ENCODE measurements around the gene SAMD11. TPM values are rescaled to one million over a fixed set of nuclear protein-coding genes. Genes with fewer than 3 reads are reported as not detected.

The SAMD11 gene
- polyA plus RNA-seq, 1 of the 3 experiments (the other 2 are of a cell fraction): 2.1 TPM

DNA sequence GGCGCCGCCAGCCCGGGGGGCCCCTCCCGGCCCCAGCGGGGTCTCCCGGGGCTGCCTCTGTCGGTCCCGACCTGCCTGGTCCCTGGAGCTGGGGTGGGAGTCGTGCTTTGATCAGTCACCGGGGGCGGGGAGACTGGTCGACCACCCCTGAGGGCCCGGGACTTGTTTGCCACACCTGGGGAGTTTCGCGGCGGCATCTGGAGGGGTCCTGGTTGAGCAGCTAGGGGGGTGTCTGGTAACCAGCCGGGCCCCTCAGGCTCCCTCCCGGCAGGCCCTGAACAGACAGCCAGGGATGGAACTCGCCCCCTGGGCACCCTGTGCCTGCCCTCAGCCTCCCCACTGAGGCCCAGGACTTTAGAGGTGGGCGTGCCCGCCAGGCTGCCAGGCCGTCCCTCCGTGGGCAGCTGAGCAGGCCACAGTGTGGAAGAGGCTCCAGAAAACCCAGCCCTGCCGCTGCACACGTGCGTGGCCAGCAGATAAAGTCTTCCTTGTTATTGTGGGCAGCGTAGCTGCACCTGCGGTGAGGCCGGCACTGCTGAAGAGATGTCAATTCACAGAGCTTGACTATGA is 13.3 kb upstream of the SAMD11 start (continued):
- TF ChIP-seq, protein P1, sequence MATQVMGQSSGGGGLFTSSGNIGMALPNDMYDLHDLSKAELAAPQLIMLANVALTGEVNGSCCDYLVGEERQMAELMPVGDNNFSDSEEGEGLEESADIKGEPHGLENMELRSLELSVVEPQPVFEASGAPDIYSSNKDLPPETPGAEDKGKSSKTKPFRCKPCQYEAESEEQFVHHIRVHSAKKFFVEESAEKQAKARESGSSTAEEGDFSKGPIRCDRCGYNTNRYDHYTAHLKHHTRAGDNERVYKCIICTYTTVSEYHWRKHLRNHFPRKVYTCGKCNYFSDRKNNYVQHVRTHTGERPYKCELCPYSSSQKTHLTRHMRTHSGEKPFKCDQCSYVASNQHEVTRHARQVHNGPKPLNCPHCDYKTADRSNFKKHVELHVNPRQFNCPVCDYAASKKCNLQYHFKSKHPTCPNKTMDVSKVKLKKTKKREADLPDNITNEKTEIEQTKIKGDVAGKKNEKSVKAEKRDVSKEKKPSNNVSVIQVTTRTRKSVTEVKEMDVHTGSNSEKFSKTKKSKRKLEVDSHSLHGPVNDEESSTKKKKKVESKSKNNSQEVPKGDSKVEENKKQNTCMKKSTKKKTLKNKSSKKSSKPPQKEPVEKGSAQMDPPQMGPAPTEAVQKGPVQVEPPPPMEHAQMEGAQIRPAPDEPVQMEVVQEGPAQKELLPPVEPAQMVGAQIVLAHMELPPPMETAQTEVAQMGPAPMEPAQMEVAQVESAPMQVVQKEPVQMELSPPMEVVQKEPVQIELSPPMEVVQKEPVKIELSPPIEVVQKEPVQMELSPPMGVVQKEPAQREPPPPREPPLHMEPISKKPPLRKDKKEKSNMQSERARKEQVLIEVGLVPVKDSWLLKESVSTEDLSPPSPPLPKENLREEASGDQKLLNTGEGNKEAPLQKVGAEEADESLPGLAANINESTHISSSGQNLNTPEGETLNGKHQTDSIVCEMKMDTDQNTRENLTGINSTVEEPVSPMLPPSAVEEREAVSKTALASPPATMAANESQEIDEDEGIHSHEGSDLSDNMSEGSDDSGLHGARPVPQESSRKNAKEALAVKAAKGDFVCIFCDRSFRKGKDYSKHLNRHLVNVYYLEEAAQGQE (IDR thresholded peaks at IDR 0.05; ENCODE audit: low read depth, low read length): no peak
- TF ChIP-seq FOXJ3 (CRISPR knock-in tag; IDR thresholded peaks at IDR 0.05) (no peak), TAF1 (IDR thresholded peaks at IDR 0.05; ENCODE audit: borderline replicate concordance, low read depth, low read length) (no peak), GATA2 (CRISPR knock-in tag; IDR thresholded peaks at IDR 0.05) (no peak), RXRA (IDR thresholded peaks at IDR 0.05; ENCODE audit: borderline replicate concordance, low read depth) (no peak), NFIC (IDR thresholded peaks at IDR 0.05; ENCODE audit: borderline replicate concordance) (no peak)

DNA sequence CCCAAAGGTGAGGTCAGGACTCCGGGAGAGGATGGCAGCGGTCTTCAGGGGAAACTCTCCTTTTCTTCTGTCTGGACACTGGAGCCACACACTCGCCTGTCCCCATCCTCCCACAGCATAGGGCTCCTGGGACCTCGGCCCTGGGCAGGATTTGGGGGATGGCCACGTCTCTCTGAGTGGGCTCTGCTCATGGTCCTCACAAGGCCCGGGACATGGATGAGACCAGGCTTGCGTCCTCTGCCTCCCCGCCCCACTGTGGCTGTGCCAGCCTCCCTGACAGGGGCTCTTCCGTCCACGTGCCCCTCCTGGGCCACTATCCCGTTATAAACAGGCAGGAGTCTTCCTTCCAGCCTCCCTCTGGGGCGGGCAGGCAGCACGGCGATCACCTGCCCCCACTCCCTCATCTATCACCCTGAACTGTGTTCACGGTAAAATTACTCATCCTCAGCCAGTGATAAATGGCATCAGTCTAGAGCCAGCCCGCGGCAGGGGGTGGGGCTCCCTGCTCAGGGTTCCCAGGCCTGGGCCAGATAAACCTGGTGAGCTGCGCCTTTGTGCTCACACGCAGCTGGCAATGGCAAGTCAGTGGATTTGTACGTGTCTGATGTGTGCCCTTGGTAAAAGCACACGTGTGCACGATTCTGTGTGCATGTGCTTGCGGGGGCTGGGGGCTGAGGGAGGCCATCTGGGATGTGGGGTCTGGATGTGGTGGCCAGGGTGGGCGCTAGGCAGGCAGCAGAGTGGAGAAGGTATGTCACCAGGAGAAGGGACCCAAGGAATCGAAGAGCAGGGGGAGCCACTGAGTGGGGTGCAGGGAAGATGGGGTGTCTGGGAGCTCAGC is 12.6 kb upstream of the SAMD11 start:
- Histone ChIP-seq H3K79me2 (ENCODE audit: insufficient read depth) (no peaks in the 10 kb centered on the region), H3K27ac (ENCODE audit: low read depth in 2 of 2, low read length in 1 of 2) (no peak overlapping the region), H3K9me3 (no peaks in the 10 kb centered on the region), H3K4me3 (ENCODE audit: low read depth in 2 of 2, low read length in 1 of 2) (no peak overlapping the region), H2AFZ (ENCODE audit: low read depth) (no peak overlapping the region), H4K20me1 (ENCODE audit: insufficient read depth) (no peaks in the 10 kb centered on the region), H3F3A (replicated peaks; ENCODE audit: insufficient read depth) (no peaks in the 10 kb centered on the region), H3K9me2 (no peaks in the 10 kb centered on the region), H3K36me3 (replicated peaks in 1 of 2; ENCODE audit: control insufficient read depth in 1 of 2, insufficient read depth in 2 of 2, low read length in 1 of 2) (no peaks in the 10 kb centered on the region), H3K27me3 (ENCODE audit: insufficient read depth) (no peaks in the 10 kb centered on the region), H3K4me2 (no peak overlapping the region), H3K9ac (no peak overlapping the region), H3K4me1 (ENCODE audit: control insufficient read depth in 1 of 2, insufficient read depth in 2 of 2, low read depth in 1 of 2, low read length in 1 of 2) (peaks cover 0 to 15% of the 10 kb centered on the region in 2 experiments; a peak in 2 of 4 replicates)
- TF ChIP-seq CHD2 (IDR thresholded peaks at IDR 0.05; ENCODE audit: low read length, partially characterized antibody): no peak
- no peak for TF ChIP-seq NFIC (IDR thresholded peaks at IDR 0.05; ENCODE audit: borderline replicate concordance)
- no peak for TF ChIP-seq ZBTB33 (IDR thresholded peaks at IDR 0.05; ENCODE audit: borderline replicate concordance, low read depth)
- TF ChIP-seq USF2 (IDR thresholded peaks at IDR 0.05; ENCODE audit: borderline replicate concordance, low read depth, low read length): no peak
- no peak for TF ChIP-seq FOXJ3 (CRISPR knock-in tag; IDR thresholded peaks at IDR 0.05)
- TF ChIP-seq GATA2 (CRISPR knock-in tag; IDR thresholded peaks at IDR 0.05): no peak
- TF ChIP-seq USF1 (IDR thresholded peaks at IDR 0.05; ENCODE audit: borderline replicate concordance, low read depth): no peak
- peak; percentile 87 for TF ChIP-seq PBX3 (IDR thresholded peaks at IDR 0.05)
- ChIA-PET POLR2A (no interaction called here), CTCF (interaction anchor here (1.0 to 1.6 kb wide), 5 partner anchors 9 to 121 kb away, joined by 3 to 6 read pairs (median 4); no protein-coding TSS in a partner anchor)
- whole genome bisulfite sequencing (ENCODE audit: low lambda C conversion rate): 69% methylated on average over 12 of the region's 25 CpGs
- peak; percentile 72 for DNase-seq
